ENCODE data around the gene ST6GALNAC3. TPM values are rescaled to one million over a fixed set of nuclear protein-coding genes. Genes with fewer than 3 reads are reported as not detected.
A peak's percentile ranks its signal among the peaks of the same experiment; 100 is the strongest.

ST6GALNAC3 gene
- total and polyA plus RNA-seq, 2 donors: 1.2 to 1.8 TPM

- no peaks in the 10 kb centered on the region for H3K27me3 ChIP-seq (ENCODE audit: control insufficient read depth in 2 of 2, insufficient read depth in 1 of 2, low read length in 1 of 2)
- no peaks in the 10 kb centered on the region for H3K9me3 ChIP-seq (ENCODE audit: control insufficient read depth in 2 of 2, insufficient read depth in 1 of 2, low read length in 1 of 2)
- 96% methylated on average over 2 of the region's 2 CpGs for WGBS
- H3K27ac ChIP-seq (ENCODE audit: low read depth in 1 of 2, low read length in 1 of 2): no peak overlapping the region
- no peak for DNase-seq (ENCODE audit: low read depth in 6 of 9, low spot score in 9 of 9)
- H3K4me1 ChIP-seq (ENCODE audit: control insufficient read depth in 2 of 2, insufficient read depth in 2 of 2, low read length in 2 of 2): no peaks in the 10 kb centered on the region
- H3K36me3 ChIP-seq (ENCODE audit: control insufficient read depth in 2 of 2, insufficient read depth in 2 of 2, low read length in 1 of 2): no peaks in the 10 kb centered on the region
- H3K4me3 ChIP-seq (ENCODE audit: low read length in 2 of 2): no peak overlapping the region
Observed at GRCh38 chr1:76198452-76198851, 123.9 kb downstream of the ST6GALNAC3 start.

GRCh38 chr1:76202670-76203069 lies 128.1 kb downstream of the ST6GALNAC3 start:
- H3K27me3 ChIP-seq (ENCODE audit: control insufficient read depth in 2 of 2, insufficient read depth in 1 of 2, low read length in 1 of 2): no peaks in the 10 kb centered on the region
- no peaks in the 10 kb centered on the region for H3K9me3 ChIP-seq (ENCODE audit: control insufficient read depth in 2 of 2, insufficient read depth in 1 of 2, low read length in 1 of 2)
- no peaks in the 10 kb centered on the region for H3K36me3 ChIP-seq (ENCODE audit: control insufficient read depth in 2 of 2, insufficient read depth in 2 of 2, low read length in 1 of 2)
- 98% methylated on average over 2 of the region's 2 CpGs for WGBS
- H3K27ac ChIP-seq (ENCODE audit: low read depth in 1 of 2, low read length in 1 of 2): no peak overlapping the region
- no peak overlapping the region for H3K4me3 ChIP-seq (ENCODE audit: low read length in 2 of 2)
- no peak for DNase-seq (ENCODE audit: low read depth in 6 of 9, low spot score in 9 of 9)
- no peaks in the 10 kb centered on the region for H3K4me1 ChIP-seq (ENCODE audit: control insufficient read depth in 2 of 2, insufficient read depth in 2 of 2, low read length in 2 of 2)

- H3K36me3 ChIP-seq (ENCODE audit: control insufficient read depth in 2 of 2, insufficient read depth in 2 of 2, low read length in 1 of 2): no peaks in the 10 kb centered on the region
- no peak overlapping the region for H3K4me3 ChIP-seq (ENCODE audit: low read length in 2 of 2)
- no peaks in the 10 kb centered on the region for H3K27me3 ChIP-seq (ENCODE audit: control insufficient read depth in 2 of 2, insufficient read depth in 1 of 2, low read length in 1 of 2)
- DNase-seq (ENCODE audit: low read depth in 6 of 9, low spot score in 9 of 9): no peak
- H3K9me3 ChIP-seq (ENCODE audit: control insufficient read depth in 2 of 2, insufficient read depth in 1 of 2, low read length in 1 of 2): no peaks in the 10 kb centered on the region
- no peak overlapping the region for H3K27ac ChIP-seq (ENCODE audit: low read depth in 1 of 2, low read length in 1 of 2)
- 97% methylated on average over 3 of the region's 3 CpGs for WGBS
- peaks cover 0 to 2% of the 10 kb centered on the region in 2 donors for H3K4me1 ChIP-seq (ENCODE audit: control insufficient read depth in 2 of 2, insufficient read depth in 2 of 2, low read length in 2 of 2)
Observed at GRCh38 chr1:76203127-76203526, 128.6 kb downstream of the ST6GALNAC3 start.

- WGBS: 94% methylated on average over 4 of the region's 4 CpGs
Observed at GRCh38 chr1:76209238-76209637, 134.7 kb downstream of the ST6GALNAC3 start.

GRCh38 chr1:76209648-76210047 lies 135.1 kb downstream of the ST6GALNAC3 start:
- Histone ChIP-seq H3K4me1 (ENCODE audit: control insufficient read depth in 2 of 2, insufficient read depth in 2 of 2, low read length in 2 of 2) (peaks cover 9 to 19% of the 10 kb centered on the region in 2 donors), H3K27ac (ENCODE audit: low read depth in 1 of 2, low read length in 1 of 2) (peak overlapping the region; percentile 33 to 86), H3K4me3 (ENCODE audit: low read length in 2 of 2) (no peak overlapping the region), H3K27me3 (ENCODE audit: control insufficient read depth in 2 of 2, insufficient read depth in 1 of 2, low read length in 1 of 2) (no peaks in the 10 kb centered on the region), H3K9me3 (ENCODE audit: control insufficient read depth in 2 of 2, insufficient read depth in 1 of 2, low read length in 1 of 2) (no peaks in the 10 kb centered on the region), H3K36me3 (ENCODE audit: control insufficient read depth in 2 of 2, insufficient read depth in 2 of 2, low read length in 1 of 2) (no peaks in the 10 kb centered on the region)
- 69% methylated on average over 3 of the region's 3 CpGs for WGBS
- peak in 1 of 9 donors; percentile 19 for DNase-seq (ENCODE audit: low read depth in 6 of 9, low spot score in 9 of 9)

More at GRCh38 chr1:76209238-76209637, 134.7 kb downstream of the ST6GALNAC3 start:
- Histone ChIP-seq H3K4me3 (ENCODE audit: low read length in 2 of 2) (no peak overlapping the region), H3K36me3 (ENCODE audit: control insufficient read depth in 2 of 2, insufficient read depth in 2 of 2, low read length in 1 of 2) (no peaks in the 10 kb centered on the region), H3K27me3 (ENCODE audit: control insufficient read depth in 2 of 2, insufficient read depth in 1 of 2, low read length in 1 of 2) (no peaks in the 10 kb centered on the region), H3K27ac (ENCODE audit: low read depth in 1 of 2, low read length in 1 of 2) (no peak overlapping the region), H3K9me3 (ENCODE audit: control insufficient read depth in 2 of 2, insufficient read depth in 1 of 2, low read length in 1 of 2) (no peaks in the 10 kb centered on the region), H3K4me1 (ENCODE audit: control insufficient read depth in 2 of 2, insufficient read depth in 2 of 2, low read length in 2 of 2) (peaks cover 9 to 19% of the 10 kb centered on the region in 2 donors)
- peak in 1 of 9 donors; percentile 27 for DNase-seq (ENCODE audit: low read depth in 6 of 9, low spot score in 9 of 9)

- Histone ChIP-seq H3K27ac (ENCODE audit: low read depth in 1 of 2, low read length in 1 of 2) (peak overlapping the region; percentile 68 to 86), H3K4me3 (ENCODE audit: low read length in 2 of 2) (no peak overlapping the region), H3K9me3 (ENCODE audit: control insufficient read depth in 2 of 2, insufficient read depth in 1 of 2, low read length in 1 of 2) (no peaks in the 10 kb centered on the region), H3K4me1 (ENCODE audit: control insufficient read depth in 2 of 2, insufficient read depth in 2 of 2, low read length in 2 of 2) (peaks cover 9 to 19% of the 10 kb centered on the region in 2 donors), H3K36me3 (ENCODE audit: control insufficient read depth in 2 of 2, insufficient read depth in 2 of 2, low read length in 1 of 2) (no peaks in the 10 kb centered on the region), H3K27me3 (ENCODE audit: control insufficient read depth in 2 of 2, insufficient read depth in 1 of 2, low read length in 1 of 2) (no peaks in the 10 kb centered on the region)
- DNase-seq (ENCODE audit: low read depth in 6 of 9, low spot score in 9 of 9): peak in 8 of 9 donors; percentile 33 to 84 (median 59)
Observed at GRCh38 chr1:76210160-76210559, 135.6 kb downstream of the ST6GALNAC3 start.

- H3K36me3 ChIP-seq (ENCODE audit: control insufficient read depth in 2 of 2, insufficient read depth in 2 of 2, low read length in 1 of 2): no peaks in the 10 kb centered on the region
- 86% methylated on average over 2 of the region's 2 CpGs for WGBS
- H3K4me3 ChIP-seq (ENCODE audit: low read length in 2 of 2): no peak overlapping the region
- H3K9me3 ChIP-seq (ENCODE audit: control insufficient read depth in 2 of 2, insufficient read depth in 1 of 2, low read length in 1 of 2): no peaks in the 10 kb centered on the region
- no peaks in the 10 kb centered on the region for H3K27me3 ChIP-seq (ENCODE audit: control insufficient read depth in 2 of 2, insufficient read depth in 1 of 2, low read length in 1 of 2)
- H3K27ac ChIP-seq (ENCODE audit: low read depth in 1 of 2, low read length in 1 of 2): peak overlapping the region in 1 of 2 donors; percentile 85
- H3K4me1 ChIP-seq (ENCODE audit: control insufficient read depth in 2 of 2, insufficient read depth in 2 of 2, low read length in 2 of 2): peaks cover 3 to 20% of the 10 kb centered on the region in 2 donors
- DNase-seq (ENCODE audit: low read depth in 6 of 9, low spot score in 9 of 9): no peak
Observed at GRCh38 chr1:76218888-76219287, 144.3 kb downstream of the ST6GALNAC3 start.

- peaks cover 3 to 20% of the 10 kb centered on the region in 2 donors for H3K4me1 ChIP-seq (ENCODE audit: control insufficient read depth in 2 of 2, insufficient read depth in 2 of 2, low read length in 2 of 2)
- WGBS: 76% methylated on average over 3 of the region's 3 CpGs
- H3K27ac ChIP-seq (ENCODE audit: low read depth in 1 of 2, low read length in 1 of 2): peak overlapping the region in 1 of 2 donors; percentile 85
- H3K4me3 ChIP-seq (ENCODE audit: low read length in 2 of 2): no peak overlapping the region
- H3K36me3 ChIP-seq (ENCODE audit: control insufficient read depth in 2 of 2, insufficient read depth in 2 of 2, low read length in 1 of 2): no peaks in the 10 kb centered on the region
- no peaks in the 10 kb centered on the region for H3K27me3 ChIP-seq (ENCODE audit: control insufficient read depth in 2 of 2, insufficient read depth in 1 of 2, low read length in 1 of 2)
- peak in 6 of 9 donors; percentile 32 to 86 (median 56) for DNase-seq (ENCODE audit: low read depth in 6 of 9, low spot score in 9 of 9)
- no peaks in the 10 kb centered on the region for H3K9me3 ChIP-seq (ENCODE audit: control insufficient read depth in 2 of 2, insufficient read depth in 1 of 2, low read length in 1 of 2)
Observed at GRCh38 chr1:76219366-76219818, 144.8 kb downstream of the ST6GALNAC3 start.

- 94% methylated on average over 3 of the region's 3 CpGs for WGBS
- H3K27me3 ChIP-seq (ENCODE audit: control insufficient read depth in 2 of 2, insufficient read depth in 1 of 2, low read length in 1 of 2): no peaks in the 10 kb centered on the region
Observed at GRCh38 chr1:76224752-76225151, 150.2 kb downstream of the ST6GALNAC3 start.

More at GRCh38 chr1:76224752-76225151, 150.2 kb downstream of the ST6GALNAC3 start:
- Histone ChIP-seq H3K9me3 (ENCODE audit: control insufficient read depth in 2 of 2, insufficient read depth in 1 of 2, low read length in 1 of 2) (no peaks in the 10 kb centered on the region), H3K4me1 (ENCODE audit: control insufficient read depth in 2 of 2, insufficient read depth in 2 of 2, low read length in 2 of 2) (peaks cover 15 to 26% of the 10 kb centered on the region in 2 donors), H3K36me3 (ENCODE audit: control insufficient read depth in 2 of 2, insufficient read depth in 2 of 2, low read length in 1 of 2) (no peaks in the 10 kb centered on the region), H3K27ac (ENCODE audit: low read depth in 1 of 2, low read length in 1 of 2) (no peak overlapping the region), H3K4me3 (ENCODE audit: low read length in 2 of 2) (no peak overlapping the region)
- DNase-seq (ENCODE audit: low read depth in 6 of 9, low spot score in 9 of 9): no peak
